ENCODE data around the gene PKMYT1. TPM values are rescaled to one million over a fixed set of nuclear protein-coding genes. Genes with fewer than 3 reads are reported as not detected.
A peak's percentile ranks its signal among the peaks of the same experiment; 100 is the strongest.

The PKMYT1 gene
- total and polyA plus RNA-seq, 9 of the 15 experiments (the other 6 are each of a cell fraction or from before 2014, with no cell fraction given) = 8.7 to 201 (median 37.8) TPM

GRCh38 chr16:3020247-3020603 lies 40.0 kb upstream of the PKMYT1 start, which contains the start of gene TNFRSF12A (continued):
- TF ChIP-seq TCFL5 (CRISPR knock-in tag; conservative IDR thresholded peaks at IDR 0.05) = no peak
- TF ChIP-seq KAT7 (CRISPR knock-in tag; IDR thresholded peaks at IDR 0.05; ENCODE audit: borderline replicate concordance) = no peak
- no peak for TF ChIP-seq TEAD2 (tag; IDR thresholded peaks at IDR 0.05)
- peak; percentile 29; the same call in 1 of the 2 replicates for TF ChIP-seq EP400 (IDR thresholded peaks at IDR 0.05)
- TF ChIP-seq ZNF785 (CRISPR knock-in tag; IDR thresholded peaks at IDR 0.05) = no peak
- TF ChIP-seq, protein P1, sequence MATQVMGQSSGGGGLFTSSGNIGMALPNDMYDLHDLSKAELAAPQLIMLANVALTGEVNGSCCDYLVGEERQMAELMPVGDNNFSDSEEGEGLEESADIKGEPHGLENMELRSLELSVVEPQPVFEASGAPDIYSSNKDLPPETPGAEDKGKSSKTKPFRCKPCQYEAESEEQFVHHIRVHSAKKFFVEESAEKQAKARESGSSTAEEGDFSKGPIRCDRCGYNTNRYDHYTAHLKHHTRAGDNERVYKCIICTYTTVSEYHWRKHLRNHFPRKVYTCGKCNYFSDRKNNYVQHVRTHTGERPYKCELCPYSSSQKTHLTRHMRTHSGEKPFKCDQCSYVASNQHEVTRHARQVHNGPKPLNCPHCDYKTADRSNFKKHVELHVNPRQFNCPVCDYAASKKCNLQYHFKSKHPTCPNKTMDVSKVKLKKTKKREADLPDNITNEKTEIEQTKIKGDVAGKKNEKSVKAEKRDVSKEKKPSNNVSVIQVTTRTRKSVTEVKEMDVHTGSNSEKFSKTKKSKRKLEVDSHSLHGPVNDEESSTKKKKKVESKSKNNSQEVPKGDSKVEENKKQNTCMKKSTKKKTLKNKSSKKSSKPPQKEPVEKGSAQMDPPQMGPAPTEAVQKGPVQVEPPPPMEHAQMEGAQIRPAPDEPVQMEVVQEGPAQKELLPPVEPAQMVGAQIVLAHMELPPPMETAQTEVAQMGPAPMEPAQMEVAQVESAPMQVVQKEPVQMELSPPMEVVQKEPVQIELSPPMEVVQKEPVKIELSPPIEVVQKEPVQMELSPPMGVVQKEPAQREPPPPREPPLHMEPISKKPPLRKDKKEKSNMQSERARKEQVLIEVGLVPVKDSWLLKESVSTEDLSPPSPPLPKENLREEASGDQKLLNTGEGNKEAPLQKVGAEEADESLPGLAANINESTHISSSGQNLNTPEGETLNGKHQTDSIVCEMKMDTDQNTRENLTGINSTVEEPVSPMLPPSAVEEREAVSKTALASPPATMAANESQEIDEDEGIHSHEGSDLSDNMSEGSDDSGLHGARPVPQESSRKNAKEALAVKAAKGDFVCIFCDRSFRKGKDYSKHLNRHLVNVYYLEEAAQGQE (IDR thresholded peaks at IDR 0.05; ENCODE audit: borderline replicate concordance) = no peak
- TF ChIP-seq, protein P1 (CRISPR knock-in tag; IDR thresholded peaks at IDR 0.05; ENCODE audit: low read depth) = no peak
- no peak for TF ChIP-seq NR2F6 (CRISPR knock-in tag; IDR thresholded peaks at IDR 0.05)
- peak; percentile 87 for TF ChIP-seq SMAD1 (IDR thresholded peaks at IDR 0.05; ENCODE audit: low read depth, low read length, partially characterized antibody)
- TF ChIP-seq ZNF146 (CRISPR knock-in tag; IDR thresholded peaks at IDR 0.05; ENCODE audit: unreplicated experiment) = peak; percentile 23
- no peak for TF ChIP-seq NCOA2 (IDR thresholded peaks at IDR 0.05; ENCODE audit: partially characterized antibody in 2 of 2)
- no peak for TF ChIP-seq RBM22 (IDR thresholded peaks at IDR 0.05; ENCODE audit: low read depth, low read length, poor library complexity, severe bottlenecking)
- no peak for TF ChIP-seq HDAC3 (IDR thresholded peaks at IDR 0.05; ENCODE audit: borderline replicate concordance, partially characterized antibody)
- no peak for TF ChIP-seq TEAD1 (CRISPR knock-in tag; IDR thresholded peaks at IDR 0.05)
- no peak for TF ChIP-seq POLR2AphosphoS2 (IDR thresholded peaks at IDR 0.05; ENCODE audit: low read length)
- TF ChIP-seq ZNF592 (IDR thresholded peaks at IDR 0.05) = peak; percentile 25; the same call in 1 of the 2 replicates
- no peak for TF ChIP-seq RNF2 (IDR thresholded peaks at IDR 0.05)
- TF ChIP-seq ZNF143 (CRISPR knock-in tag; IDR thresholded peaks at IDR 0.05) = no peak
- TF ChIP-seq RB1 (IDR thresholded peaks at IDR 0.05; ENCODE audit: low read depth) = peak; percentile 84
